Measurements from ENCODE around the gene CFAP68.

The CFAP68 gene

DNA sequence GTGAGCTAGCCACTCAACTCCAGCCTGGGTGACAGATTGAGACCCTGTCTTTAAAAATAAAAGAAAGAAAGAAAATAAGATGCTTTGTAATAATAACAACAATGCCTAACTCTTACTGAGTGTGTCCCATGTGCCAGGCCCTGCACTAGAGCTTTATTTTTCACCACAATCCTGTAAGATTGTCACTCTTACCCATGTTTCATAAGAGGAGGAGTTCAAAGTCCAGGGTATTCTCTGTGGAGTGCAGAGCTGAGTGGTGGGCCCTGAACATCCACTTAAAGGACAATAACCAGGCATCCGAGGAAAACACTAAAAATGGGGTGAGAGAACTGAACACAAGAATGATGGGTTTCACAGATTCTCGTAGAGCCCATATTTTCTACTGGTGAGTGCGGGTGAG is 38.4 kb downstream of the CFAP68 start:
- Histone ChIP-seq H2BK120ac (ENCODE audit: insufficient read depth, low read length, poor library complexity) (no peak overlapping the region), H3K79me2 (ENCODE audit: control insufficient read depth, insufficient read depth, low read length, poor library complexity) (peaks cover 2% of the 10 kb centered on the region), H2AK5ac (ENCODE audit: low read length) (no peak overlapping the region), H3K27ac (ENCODE audit: low read depth, low read length) (no peak overlapping the region), H3K18ac (ENCODE audit: low read length) (no peak overlapping the region), H3K4me1 (ENCODE audit: control insufficient read depth in 1 of 2, insufficient read depth in 2 of 2, low read length in 2 of 2) (peaks cover 3 to 4% of the 10 kb centered on the region in 2 experiments), H4K12ac (ENCODE audit: low read depth, low read length) (no peak overlapping the region), H3K27me3 (ENCODE audit: insufficient read depth, low read length) (no peaks in the 10 kb centered on the region), H3K79me1 (ENCODE audit: low read length) (peaks cover 4% of the 10 kb centered on the region), H3K36me3 (ENCODE audit: control insufficient read depth in 1 of 2, insufficient read depth in 2 of 2, low read length in 2 of 2) (no peaks in the 10 kb centered on the region), H3K4me2 (ENCODE audit: low read length) (no peak overlapping the region), H3K4me3 (ENCODE audit: low read depth, low read length) (no peak overlapping the region), H4K91ac (ENCODE audit: low read depth, low read length) (no peak overlapping the region), H3K9ac (ENCODE audit: low read length) (peak overlapping the region; percentile 13), H3K23ac (ENCODE audit: low read length) (no peak overlapping the region), H4K8ac (ENCODE audit: low read depth, low read length) (no peak overlapping the region), H2BK5ac (ENCODE audit: low read depth, low read length, poor library complexity) (no peak overlapping the region), H3K14ac (ENCODE audit: low read length) (no peak overlapping the region), H2BK12ac (ENCODE audit: low read length) (no peak overlapping the region), H3K4ac (ENCODE audit: low read depth, low read length) (no peak overlapping the region), H3K9me3 (ENCODE audit: insufficient read depth, low read depth, low read length) (peaks cover 2% of the 10 kb centered on the region), H2AFZ (ENCODE audit: insufficient read depth, low read length, poor library complexity) (no peak overlapping the region)
- DNase-seq: no peak
- no CpG with 5 or more reads among the region's 3 CpGs for WGBS (ENCODE audit: extremely low coverage, insufficient coverage, insufficient read length)

DNA sequence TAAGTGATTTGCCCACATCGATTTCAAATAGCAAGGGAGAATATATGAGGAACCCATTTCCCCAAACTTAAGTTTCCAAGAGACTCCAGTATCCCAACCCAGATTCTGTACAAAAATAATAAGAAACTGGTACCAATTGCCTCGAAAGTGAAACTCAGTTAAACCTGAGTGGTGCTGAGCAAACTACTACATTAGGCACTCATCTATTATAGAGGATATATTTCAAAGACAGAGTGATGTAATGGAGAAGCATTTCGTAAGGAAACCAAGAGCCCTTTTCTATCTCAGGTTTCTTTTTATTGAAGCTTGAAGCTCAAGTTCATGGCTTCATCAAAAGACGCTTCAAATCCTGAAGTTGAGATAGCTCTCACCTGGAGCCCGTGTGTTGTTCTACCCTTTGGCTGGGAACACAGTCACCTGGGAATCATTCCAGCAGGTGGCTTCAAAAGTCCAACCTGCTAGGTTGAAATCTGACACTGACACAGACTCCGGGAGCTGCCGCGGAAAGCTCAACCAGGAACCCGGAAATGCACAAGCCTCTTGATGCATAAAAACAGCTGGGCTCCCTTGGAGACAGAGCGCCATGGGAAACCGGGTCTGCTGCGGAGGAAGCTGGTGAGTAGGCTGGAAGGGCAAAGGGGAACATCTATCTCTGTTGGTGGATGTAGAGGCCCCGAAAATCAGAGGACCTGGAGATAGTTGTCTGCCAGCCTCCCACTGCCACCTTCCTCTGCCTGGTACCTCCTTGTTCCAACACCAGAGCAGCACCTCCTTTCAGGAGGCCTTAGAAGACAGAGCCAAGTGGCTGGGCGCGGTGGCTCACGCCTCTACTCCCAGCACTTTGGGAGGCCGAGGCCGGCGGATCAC is 39.3 kb downstream of the CFAP68 start, which contains the start of gene C11orf52:
TSS of gene C11orf52 (plus strand) at position 524 of the 867 bp plus-strand sequence. CDS start at position 584, 60 bp downstream.
- Histone ChIP-seq H3K27me3 (ENCODE audit: insufficient read depth, low read length) (no peaks in the 10 kb centered on the region), H4K12ac (ENCODE audit: low read depth, low read length) (peak within 1 kb of the TSS; percentile 96), H3K27ac (ENCODE audit: low read depth, low read length) (peak within 1 kb of the TSS; percentile 33), H2BK120ac (ENCODE audit: insufficient read depth, low read length, poor library complexity) (peak within 1 kb of the TSS; percentile 82), H3K9ac (ENCODE audit: low read length) (peak within 1 kb of the TSS; percentile 13), H2AFZ (ENCODE audit: insufficient read depth, low read length, poor library complexity) (peak within 1 kb of the TSS; percentile 98), H3K36me3 (ENCODE audit: control insufficient read depth in 1 of 2, insufficient read depth in 2 of 2, low read length in 2 of 2) (no peaks in the 10 kb centered on the region), H3K4ac (ENCODE audit: low read depth, low read length) (peak within 1 kb of the TSS; percentile 89), H3K4me1 (ENCODE audit: control insufficient read depth in 1 of 2, insufficient read depth in 2 of 2, low read length in 2 of 2) (peaks cover 6 to 7% of the 10 kb centered on the region in 2 experiments), H2BK12ac (ENCODE audit: low read length) (peak within 1 kb of the TSS; percentile 87), H4K91ac (ENCODE audit: low read depth, low read length) (peak within 1 kb of the TSS; percentile 97), H2AK5ac (ENCODE audit: low read length) (peak within 1 kb of the TSS; percentile 99), H4K8ac (ENCODE audit: low read depth, low read length) (peak within 1 kb of the TSS; percentile 100), H3K79me2 (ENCODE audit: control insufficient read depth, insufficient read depth, low read length, poor library complexity) (peaks cover 2% of the 10 kb centered on the region), H3K79me1 (ENCODE audit: low read length) (peaks cover 5% of the 10 kb centered on the region), H3K4me3 (ENCODE audit: low read depth, low read length) (no peak within 1 kb of the TSS), H3K18ac (ENCODE audit: low read length) (peak within 1 kb of the TSS; percentile 95), H3K23ac (ENCODE audit: low read length) (no peak within 1 kb of the TSS), H3K14ac (ENCODE audit: low read length) (peak within 1 kb of the TSS; percentile 96), H2BK5ac (ENCODE audit: low read depth, low read length, poor library complexity) (peak within 1 kb of the TSS; percentile 77), H3K9me3 (ENCODE audit: insufficient read depth, low read depth, low read length) (no peaks in the 10 kb centered on the region), H3K4me2 (ENCODE audit: low read length) (peak within 1 kb of the TSS; percentile 61)
- WGBS (ENCODE audit: extremely low coverage, insufficient coverage, insufficient read length): no CpG with 5 or more reads among the region's 19 CpGs
- DNase-seq: peak; percentile 96

GRCh38 chr11:111920908-111921307 is 41.6 kb downstream of the CFAP68 start:
- peaks cover 2% of the 10 kb centered on the region for H3K79me2 ChIP-seq (ENCODE audit: control insufficient read depth, insufficient read depth, low read length, poor library complexity)
- H3K23ac ChIP-seq (ENCODE audit: low read length): no peak overlapping the region
- no peak overlapping the region for H2BK120ac ChIP-seq (ENCODE audit: insufficient read depth, low read length, poor library complexity)
- no CpG with 5 or more reads among the region's 2 CpGs for WGBS (ENCODE audit: extremely low coverage, insufficient coverage, insufficient read length)
- no peaks in the 10 kb centered on the region for H3K36me3 ChIP-seq (ENCODE audit: control insufficient read depth in 1 of 2, insufficient read depth in 2 of 2, low read length in 2 of 2)
- DNase-seq: no peak
- H3K79me1 ChIP-seq (ENCODE audit: low read length): peaks cover 8% of the 10 kb centered on the region
- H4K91ac ChIP-seq (ENCODE audit: low read depth, low read length): no peak overlapping the region
- H2AFZ ChIP-seq (ENCODE audit: insufficient read depth, low read length, poor library complexity): no peak overlapping the region
- H3K4me1 ChIP-seq (ENCODE audit: control insufficient read depth in 1 of 2, insufficient read depth in 2 of 2, low read length in 2 of 2): peaks cover 12 to 15% of the 10 kb centered on the region in 2 experiments
- no peak overlapping the region for H2AK5ac ChIP-seq (ENCODE audit: low read length)
- no peak overlapping the region for H2BK5ac ChIP-seq (ENCODE audit: low read depth, low read length, poor library complexity)
- H3K27me3 ChIP-seq (ENCODE audit: insufficient read depth, low read length): no peaks in the 10 kb centered on the region
- no peak overlapping the region for H3K4me2 ChIP-seq (ENCODE audit: low read length)
- no peak overlapping the region for H3K4me3 ChIP-seq (ENCODE audit: low read depth, low read length)
- H3K4ac ChIP-seq (ENCODE audit: low read depth, low read length): no peak overlapping the region
- no peak overlapping the region for H3K9ac ChIP-seq (ENCODE audit: low read length)
- H3K18ac ChIP-seq (ENCODE audit: low read length): no peak overlapping the region
- H3K14ac ChIP-seq (ENCODE audit: low read length): no peak overlapping the region
- H3K9me3 ChIP-seq (ENCODE audit: insufficient read depth, low read depth, low read length): peaks cover 2% of the 10 kb centered on the region
- no peak overlapping the region for H4K12ac ChIP-seq (ENCODE audit: low read depth, low read length)
- no peak overlapping the region for H2BK12ac ChIP-seq (ENCODE audit: low read length)
- H4K8ac ChIP-seq (ENCODE audit: low read depth, low read length): no peak overlapping the region
- H3K27ac ChIP-seq (ENCODE audit: low read depth, low read length): no peak overlapping the region

GRCh38 chr11:111921541-111922230 is 42.3 kb downstream of the CFAP68 start:
- whole genome bisulfite sequencing (ENCODE audit: extremely low coverage, insufficient coverage, insufficient read length): no CpG with 5 or more reads among the region's 7 CpGs
- no peak overlapping the region for H2BK5ac ChIP-seq (ENCODE audit: low read depth, low read length, poor library complexity)
- H3K27me3 ChIP-seq (ENCODE audit: insufficient read depth, low read length): no peaks in the 10 kb centered on the region
- H2AFZ ChIP-seq (ENCODE audit: insufficient read depth, low read length, poor library complexity): no peak overlapping the region
- H3K23ac ChIP-seq (ENCODE audit: low read length): no peak overlapping the region
- H2BK120ac ChIP-seq (ENCODE audit: insufficient read depth, low read length, poor library complexity): no peak overlapping the region
- H3K9me3 ChIP-seq (ENCODE audit: insufficient read depth, low read depth, low read length): peaks cover 4% of the 10 kb centered on the region
- no peak overlapping the region for H3K18ac ChIP-seq (ENCODE audit: low read length)
- peaks cover 18 to 22% of the 10 kb centered on the region in 2 experiments for H3K4me1 ChIP-seq (ENCODE audit: control insufficient read depth in 1 of 2, insufficient read depth in 2 of 2, low read length in 2 of 2)
- H4K12ac ChIP-seq (ENCODE audit: low read depth, low read length): no peak overlapping the region
- no peak overlapping the region for H3K14ac ChIP-seq (ENCODE audit: low read length)
- peaks cover 11% of the 10 kb centered on the region for H3K79me1 ChIP-seq (ENCODE audit: low read length)
- peaks cover 2% of the 10 kb centered on the region for H3K79me2 ChIP-seq (ENCODE audit: control insufficient read depth, insufficient read depth, low read length, poor library complexity)
- H4K91ac ChIP-seq (ENCODE audit: low read depth, low read length): no peak overlapping the region
- H3K36me3 ChIP-seq (ENCODE audit: control insufficient read depth in 1 of 2, insufficient read depth in 2 of 2, low read length in 2 of 2): no peaks in the 10 kb centered on the region
- no peak overlapping the region for H2AK5ac ChIP-seq (ENCODE audit: low read length)
- H2BK12ac ChIP-seq (ENCODE audit: low read length): no peak overlapping the region
- H3K4me3 ChIP-seq (ENCODE audit: low read depth, low read length): no peak overlapping the region
- H3K27ac ChIP-seq (ENCODE audit: low read depth, low read length): no peak overlapping the region
- no peak overlapping the region for H4K8ac ChIP-seq (ENCODE audit: low read depth, low read length)
- H3K4me2 ChIP-seq (ENCODE audit: low read length): no peak overlapping the region
- no peak overlapping the region for H3K4ac ChIP-seq (ENCODE audit: low read depth, low read length)
- H3K9ac ChIP-seq (ENCODE audit: low read length): no peak overlapping the region
- no peak for DNase-seq

Data from trophoblast cell (in vitro differentiated cells and primary cell).